Lung (tissue), 12 donors: ENCODE results near the gene ATF2. TPM values are rescaled to one million over a fixed set of nuclear protein-coding genes. Genes with fewer than 3 reads are reported as not detected.

ENCODE experiments used
- ATAC-seq: fragments of 200-7000 bp; cut with Tn5 transposase; one replicate; pipeline ENCODE4 v1.9.1; 2020; ENCODE audit warnings: moderate number of reproducible peaks; ENCODE audit not compliant: insufficient read depth, low FRiP score
- DNase-seq, 3 donors: peaks; one replicate each; pipeline ENCODE4 v3.0.0-alpha.2; 2013 to 2017
- H3K27ac ChIP-seq, 2 donors: one replicate each; pipeline ENCODE4 v1.5.1; 2013; ENCODE audit warnings: mild to moderate bottlenecking in 2 of 2, moderate library complexity in 2 of 2, control low read depth in 1 of 2, inconsistent platforms in 1 of 2, low read depth in 1 of 2, low read length in 1 of 2
- H3K27me3 ChIP-seq, 3 donors: one replicate each; pipeline ENCODE4 v1.5.1; 2013; ENCODE audit warnings: low read length in 2 of 3; ENCODE audit not compliant: control insufficient read depth in 3 of 3, insufficient read depth in 3 of 3
- H3K36me3 ChIP-seq, 4 donors: one replicate each; pipeline ENCODE4 v1.5.1; 2013; ENCODE audit warnings: low read length in 4 of 4, mild to moderate bottlenecking in 1 of 4, moderate library complexity in 1 of 4; ENCODE audit not compliant: control insufficient read depth in 4 of 4, insufficient read depth in 4 of 4
- H3K4me1 ChIP-seq, 5 donors: one replicate each; pipeline ENCODE4 v1.5.1; 2013; ENCODE audit warnings: low read length in 5 of 5, mild to moderate bottlenecking in 2 of 5, moderate library complexity in 1 of 5; ENCODE audit not compliant: control insufficient read depth in 5 of 5, insufficient read depth in 5 of 5
- H3K4me3 ChIP-seq: one replicate; pipeline ENCODE4 v1.5.1; 2013; ENCODE audit warnings: mild to moderate bottlenecking, control low read depth, moderate library complexity
- H3K9ac ChIP-seq, 2 donors: one replicate each; pipeline ENCODE4 v1.5.1; 2013; ENCODE audit warnings: low read length in 2 of 2, control low read depth in 1 of 2; ENCODE audit not compliant: insufficient read depth in 1 of 2
- H3K9me3 ChIP-seq, 4 donors: one replicate each; pipeline ENCODE4 v1.5.1; 2013; ENCODE audit warnings: low read length in 3 of 4, mild to moderate bottlenecking in 1 of 4, moderate library complexity in 1 of 4; ENCODE audit not compliant: control insufficient read depth in 4 of 4, insufficient read depth in 3 of 4
- CTCF ChIP-seq: IDR thresholded peaks from 2 replicates; pipeline ENCODE4 v1.5.1; 2012; ENCODE audit warnings: mild to moderate bottlenecking; ENCODE audit errors: control extremely low read depth, extremely low read depth
- WGBS, 2 donors: extraction: QIAGEN DNeasy Blood & Tissue Kit; methylation state at CpG; one replicate each; pipeline ENCODE4 v1.1.7; 2013; 5-methylcytosine and 5-hydroxymethylcytosine counted together
- polyA plus RNA-seq, 2 donors: library from polyadenylated mRNA; stranded (reverse); fragments of 200-250 nt; gene quantifications; one replicate each; pipeline ENCODE4 v1.2.1, GENCODE V29; 2013
- total RNA-seq, 2 donors: library from RNA; depleted of rRNA in 1 of 2; stranded (reverse); fragments of >200 nt in 1 of 2; gene quantifications; one replicate each; pipeline ENCODE4 v1.2.1, GENCODE V29; 2014 to 2021
- donor health status: control.
- donor health status: control.
- donor health status: Bipolar disorder and iron deficiency.
- donor health status: healthy.
- donor health status: DM: yes; HTN: yes; CAD: no.

ATF2 gene
- total and polyA plus RNA-seq, 4 donors = 16.3 to 92.7 (median 30.2) TPM

- WGBS, 2 donors = 72 to 88% methylated on average over 2 of the region's 2 CpGs
- DNase-seq = no peak
Measured at GRCh38 chr2:175140332-175140731, 27.7 kb downstream of the ATF2 start.

GRCh38 chr2:175137793-175138192 is 30.2 kb downstream of the ATF2 start:
- peaks cover 0 to 2% (median 1%) of the 10 kb centered on the region in 4 donors for H3K36me3 ChIP-seq
- no peaks in the 10 kb centered on the region for H3K9me3 ChIP-seq
- 92 to 93% methylated on average over 2 of the region's 2 CpGs for WGBS, 2 donors
- no peak overlapping the region for H3K27ac ChIP-seq
- H3K27me3 ChIP-seq = no peaks in the 10 kb centered on the region
- H3K9ac ChIP-seq = no peak overlapping the region
- H3K4me3 ChIP-seq = no peak overlapping the region
- DNase-seq (no peak), ATAC-seq (no peak)
- no peak for TF ChIP-seq CTCF
- H3K4me1 ChIP-seq = peaks cover 0 to 7% (median 0%) of the 10 kb centered on the region in 5 donors

More at GRCh38 chr2:175140332-175140731, 27.7 kb downstream of the ATF2 start:
- no peak for TF ChIP-seq CTCF
- no peaks in the 10 kb centered on the region for H3K9me3 ChIP-seq
- H3K27ac ChIP-seq = no peak overlapping the region
- no peak overlapping the region for H3K4me3 ChIP-seq
- no peak for ATAC-seq
- H3K36me3 ChIP-seq = peaks cover 0 to 3% (median 0%) of the 10 kb centered on the region in 4 donors
- no peaks in the 10 kb centered on the region for H3K27me3 ChIP-seq
- peaks cover 0 to 7% (median 0%) of the 10 kb centered on the region in 5 donors for H3K4me1 ChIP-seq
- H3K9ac ChIP-seq = no peak overlapping the region

- ATAC-seq = no peak
Measured at GRCh38 chr2:175136334-175137215, 31.4 kb downstream of the ATF2 start.

More at GRCh38 chr2:175136334-175137215, 31.4 kb downstream of the ATF2 start:
- no peak for TF ChIP-seq CTCF
- Histone ChIP-seq H3K9ac (no peak overlapping the region), H3K27ac (no peak overlapping the region), H3K4me3 (no peak overlapping the region), H3K4me1 (peaks cover 0 to 7% (median 0%) of the 10 kb centered on the region in 5 donors), H3K36me3 (peaks cover 0 to 2% (median 0%) of the 10 kb centered on the region in 4 donors), H3K27me3 (no peaks in the 10 kb centered on the region), H3K9me3 (no peaks in the 10 kb centered on the region)
- DNase-seq = no peak
